Ovary (tissue), 3 donors: ENCODE measurements around the gene DEAF1.

Experiments
- EP300 ChIP-seq: sonication (generic); formaldehyde crosslinking; IDR thresholded peaks from one replicate; pipeline ENCODE4 v1.6.1; 2017; ENCODE audit warnings: antibody characterized with exemption
- POLR2A ChIP-seq: fragments of 450-650 bp; IDR thresholded peaks from one replicate; pipeline ENCODE4 v1.6.1; 2017; ENCODE audit warnings: antibody characterized with exemption, mild to moderate bottlenecking, moderate library complexity
- TF ChIP-seq, protein P1 (sequence below), 3 donors: fragments of 450-650 bp in 2 of 3; fragments of 200-600 bp in 1 of 3; IDR thresholded peaks; one replicate each; pipeline versions ENCODE4 v1.5.1 to v1.8.0; 2016 to 2022; ENCODE audit warnings: antibody characterized with exemption in 3 of 3, mild to moderate bottlenecking in 1 of 3
- donor health status: DM: no; HTN: no; CAD: no.

DNA sequence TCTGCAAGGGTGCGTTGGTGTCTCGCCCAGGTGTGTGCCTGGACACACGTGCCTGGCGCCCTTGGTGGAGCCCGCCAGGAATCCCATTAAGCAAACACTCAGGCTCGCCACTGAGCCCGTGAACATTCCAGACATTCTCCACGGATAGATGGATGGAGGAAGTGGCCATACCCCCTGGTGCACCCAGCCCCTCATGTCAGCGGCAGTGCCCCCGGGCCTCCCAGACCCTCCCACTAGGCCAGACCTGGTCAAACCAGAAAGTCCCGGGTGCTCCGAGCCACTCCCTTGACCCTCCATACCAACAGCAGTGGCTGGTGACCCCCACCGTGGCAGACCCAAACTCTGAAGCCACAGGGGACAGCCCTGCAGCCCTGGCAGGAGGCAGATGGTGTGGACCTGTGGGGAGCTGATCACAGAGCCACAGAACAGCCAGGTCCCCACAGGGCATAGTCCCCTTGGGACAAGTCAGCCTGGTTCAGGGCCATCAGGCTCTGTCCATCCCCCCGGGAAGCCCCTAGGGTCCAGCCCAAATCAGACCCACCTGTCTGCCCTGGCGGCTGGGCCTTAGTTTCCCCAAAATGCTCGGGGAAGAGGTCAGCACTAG is 12.9 kb upstream of the DEAF1 start:
- TF ChIP-seq EP300 (no peak), POLR2A (no peak)
- TF ChIP-seq, protein P1, sequence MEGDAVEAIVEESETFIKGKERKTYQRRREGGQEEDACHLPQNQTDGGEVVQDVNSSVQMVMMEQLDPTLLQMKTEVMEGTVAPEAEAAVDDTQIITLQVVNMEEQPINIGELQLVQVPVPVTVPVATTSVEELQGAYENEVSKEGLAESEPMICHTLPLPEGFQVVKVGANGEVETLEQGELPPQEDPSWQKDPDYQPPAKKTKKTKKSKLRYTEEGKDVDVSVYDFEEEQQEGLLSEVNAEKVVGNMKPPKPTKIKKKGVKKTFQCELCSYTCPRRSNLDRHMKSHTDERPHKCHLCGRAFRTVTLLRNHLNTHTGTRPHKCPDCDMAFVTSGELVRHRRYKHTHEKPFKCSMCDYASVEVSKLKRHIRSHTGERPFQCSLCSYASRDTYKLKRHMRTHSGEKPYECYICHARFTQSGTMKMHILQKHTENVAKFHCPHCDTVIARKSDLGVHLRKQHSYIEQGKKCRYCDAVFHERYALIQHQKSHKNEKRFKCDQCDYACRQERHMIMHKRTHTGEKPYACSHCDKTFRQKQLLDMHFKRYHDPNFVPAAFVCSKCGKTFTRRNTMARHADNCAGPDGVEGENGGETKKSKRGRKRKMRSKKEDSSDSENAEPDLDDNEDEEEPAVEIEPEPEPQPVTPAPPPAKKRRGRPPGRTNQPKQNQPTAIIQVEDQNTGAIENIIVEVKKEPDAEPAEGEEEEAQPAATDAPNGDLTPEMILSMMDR (IDR thresholded peaks at IDR 0.05): no peak
